Esophagus muscularis mucosa (tissue), 4 donors: Measurements from ENCODE around the gene PRKAG2.

Source experiments
- EP300 ChIP-seq: sonication (generic); formaldehyde crosslinking; IDR thresholded peaks from one replicate; pipeline ENCODE4 v1.6.1; 2017; ENCODE audit warnings: antibody characterized with exemption
- POLR2A ChIP-seq: fragments of 450-650 bp; IDR thresholded peaks from one replicate; pipeline ENCODE4 v1.6.1; 2017; ENCODE audit warnings: antibody characterized with exemption, moderate library complexity, mild to moderate bottlenecking, low read depth
- POLR2AphosphoS5 ChIP-seq, 2 donors: sonication (generic); formaldehyde crosslinking; IDR thresholded peaks; one replicate each; pipeline ENCODE4 v1.6.1; 2017; ENCODE audit warnings: antibody characterized with exemption in 2 of 2
- TF ChIP-seq, protein P1 (sequence below), 3 experiments: fragments of 200-600 bp in 2 of 3; fragments of 450-650 bp in 1 of 3; sonication (generic) in 2 of 3; IDR thresholded peaks; one replicate each; pipeline ENCODE4 v1.5.1; 2017 to 2019; ENCODE audit warnings: antibody characterized with exemption in 3 of 3, mild to moderate bottlenecking in 2 of 3, moderate library complexity in 1 of 3

DNA sequence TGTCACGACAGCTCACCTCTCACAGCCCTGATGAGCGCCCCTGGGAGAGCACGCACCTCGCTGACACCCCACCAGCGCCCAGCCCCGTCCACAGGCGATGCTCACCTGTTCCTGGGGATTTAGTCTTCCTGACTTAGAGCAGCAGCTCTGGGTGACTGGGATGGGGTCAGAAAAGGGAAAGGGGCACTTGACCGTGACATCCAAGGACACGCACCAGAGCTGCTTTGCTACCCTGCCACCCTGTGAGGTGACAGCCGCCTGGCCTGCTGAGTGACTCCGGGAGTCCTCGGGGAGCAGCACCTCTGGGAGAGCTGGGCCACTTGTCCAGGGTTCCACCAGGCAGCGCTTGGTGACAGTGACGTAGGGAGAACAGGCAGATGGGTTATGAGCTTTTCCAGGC lies 148.2 kb downstream of the PRKAG2 start:
- TF ChIP-seq, protein P1, sequence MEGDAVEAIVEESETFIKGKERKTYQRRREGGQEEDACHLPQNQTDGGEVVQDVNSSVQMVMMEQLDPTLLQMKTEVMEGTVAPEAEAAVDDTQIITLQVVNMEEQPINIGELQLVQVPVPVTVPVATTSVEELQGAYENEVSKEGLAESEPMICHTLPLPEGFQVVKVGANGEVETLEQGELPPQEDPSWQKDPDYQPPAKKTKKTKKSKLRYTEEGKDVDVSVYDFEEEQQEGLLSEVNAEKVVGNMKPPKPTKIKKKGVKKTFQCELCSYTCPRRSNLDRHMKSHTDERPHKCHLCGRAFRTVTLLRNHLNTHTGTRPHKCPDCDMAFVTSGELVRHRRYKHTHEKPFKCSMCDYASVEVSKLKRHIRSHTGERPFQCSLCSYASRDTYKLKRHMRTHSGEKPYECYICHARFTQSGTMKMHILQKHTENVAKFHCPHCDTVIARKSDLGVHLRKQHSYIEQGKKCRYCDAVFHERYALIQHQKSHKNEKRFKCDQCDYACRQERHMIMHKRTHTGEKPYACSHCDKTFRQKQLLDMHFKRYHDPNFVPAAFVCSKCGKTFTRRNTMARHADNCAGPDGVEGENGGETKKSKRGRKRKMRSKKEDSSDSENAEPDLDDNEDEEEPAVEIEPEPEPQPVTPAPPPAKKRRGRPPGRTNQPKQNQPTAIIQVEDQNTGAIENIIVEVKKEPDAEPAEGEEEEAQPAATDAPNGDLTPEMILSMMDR (IDR thresholded peaks at IDR 0.05), result no peak
- TF ChIP-seq EP300 (no peak), POLR2AphosphoS5 (IDR thresholded peaks at IDR 0.05) (no peak), POLR2A (no peak)
